ENCODE data around the gene POLR2E.

The POLR2E gene

GRCh38 chr19:1076046-1076386 lies 19.2 kb downstream of the POLR2E start:
- DNase-seq, result no peak
- Histone ChIP-seq H3K27ac (no peak overlapping the region), H3K36me3 (replicated peaks) (no peaks in the 10 kb centered on the region), H3K27me3 (replicated peaks) (peaks cover 1% of the 10 kb centered on the region), H3K4me3 (ENCODE audit: low read depth, low read length) (no peak overlapping the region)
- TF ChIP-seq CTCF (IDR thresholded peaks at IDR 0.05; ENCODE audit: low read depth, low read length, missing control alignments), result no peak
- in situ Hi-C loops (cut with HindIII; ENCODE audit: low pct_ligation_motif_present, low sequenced_read_pairs), result no loop called here

GRCh38 chr19:1074544-1075283 lies 20.5 kb downstream of the POLR2E start:
- TF ChIP-seq CTCF (IDR thresholded peaks at IDR 0.05; ENCODE audit: low read depth, low read length, missing control alignments), result no peak
- DNase-seq, result no peak
- Histone ChIP-seq H3K36me3 (replicated peaks) (no peaks in the 10 kb centered on the region), H3K4me3 (ENCODE audit: low read depth, low read length) (no peak overlapping the region), H3K27me3 (replicated peaks) (peaks cover 7% of the 10 kb centered on the region), H3K27ac (no peak overlapping the region)
- in situ Hi-C loops (cut with HindIII; ENCODE audit: low pct_ligation_motif_present, low sequenced_read_pairs), result no loop called here

GRCh38 chr19:1073956-1074517 lies 21.1 kb downstream of the POLR2E start:
- in situ Hi-C loops (cut with HindIII; ENCODE audit: low pct_ligation_motif_present, low sequenced_read_pairs), result no loop called here
- Histone ChIP-seq H3K27ac (no peak overlapping the region), H3K4me3 (ENCODE audit: low read depth, low read length) (no peak overlapping the region), H3K27me3 (replicated peaks) (peaks cover 7% of the 10 kb centered on the region), H3K36me3 (replicated peaks) (no peaks in the 10 kb centered on the region)
- TF ChIP-seq CTCF (IDR thresholded peaks at IDR 0.05; ENCODE audit: low read depth, low read length, missing control alignments), result no peak
- no peak for DNase-seq

- Histone ChIP-seq H3K4me3 (ENCODE audit: low read depth, low read length) (no peak overlapping the region), H3K36me3 (replicated peaks) (no peaks in the 10 kb centered on the region)
- DNase-seq, result no peak
Measured at GRCh38 chr19:1073063-1073955, 21.9 kb downstream of the POLR2E start.

GRCh38 chr19:1072371-1073015 lies 22.7 kb downstream of the POLR2E start:
- no peak for TF ChIP-seq CTCF (IDR thresholded peaks at IDR 0.05; ENCODE audit: low read depth, low read length, missing control alignments)
- Histone ChIP-seq H3K27ac (no peak overlapping the region), H3K4me3 (ENCODE audit: low read depth, low read length) (no peak overlapping the region), H3K27me3 (replicated peaks) (peaks cover 7% of the 10 kb centered on the region), H3K36me3 (replicated peaks) (no peaks in the 10 kb centered on the region)
- DNase-seq, result no peak
- in situ Hi-C loops (cut with HindIII; ENCODE audit: low pct_ligation_motif_present, low sequenced_read_pairs), result no loop called here

More at GRCh38 chr19:1073063-1073955, 21.9 kb downstream of the POLR2E start:
- Histone ChIP-seq H3K27me3 (replicated peaks) (peaks cover 7% of the 10 kb centered on the region), H3K27ac (no peak overlapping the region)
- in situ Hi-C loops (cut with HindIII; ENCODE audit: low pct_ligation_motif_present, low sequenced_read_pairs), result no loop called here
- TF ChIP-seq CTCF (IDR thresholded peaks at IDR 0.05; ENCODE audit: low read depth, low read length, missing control alignments), result no peak
